ENCODE data around the gene TSPAN18. TPM values are rescaled to one million over a fixed set of nuclear protein-coding genes. Genes with fewer than 3 reads are reported as not detected.

TSPAN18 gene
- total RNA-seq, 4 donors from 2014 or later: 0.34 to 11.5 (median 2.7) TPM

DNA sequence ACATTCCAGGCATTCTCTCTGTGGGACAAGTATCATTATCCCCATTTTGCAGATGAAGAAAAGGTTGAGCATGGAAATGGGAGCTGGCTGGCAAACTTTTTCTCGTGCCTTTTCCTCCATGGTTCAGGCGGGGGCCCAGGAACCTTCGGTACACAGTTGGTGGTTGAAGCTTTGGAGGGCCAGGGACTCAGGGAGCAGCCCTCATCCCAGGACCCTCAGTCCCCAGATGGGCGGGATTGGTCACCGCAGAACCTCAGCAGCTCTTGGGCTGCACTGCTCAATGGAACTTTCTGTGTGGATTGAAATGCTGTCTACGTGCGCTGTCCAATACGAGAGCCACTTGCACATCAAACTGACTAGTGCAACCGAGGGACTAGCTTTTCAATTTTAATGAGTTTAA, 61.2 kb downstream of the TSPAN18 start:
- TF ChIP-seq, protein P1, sequence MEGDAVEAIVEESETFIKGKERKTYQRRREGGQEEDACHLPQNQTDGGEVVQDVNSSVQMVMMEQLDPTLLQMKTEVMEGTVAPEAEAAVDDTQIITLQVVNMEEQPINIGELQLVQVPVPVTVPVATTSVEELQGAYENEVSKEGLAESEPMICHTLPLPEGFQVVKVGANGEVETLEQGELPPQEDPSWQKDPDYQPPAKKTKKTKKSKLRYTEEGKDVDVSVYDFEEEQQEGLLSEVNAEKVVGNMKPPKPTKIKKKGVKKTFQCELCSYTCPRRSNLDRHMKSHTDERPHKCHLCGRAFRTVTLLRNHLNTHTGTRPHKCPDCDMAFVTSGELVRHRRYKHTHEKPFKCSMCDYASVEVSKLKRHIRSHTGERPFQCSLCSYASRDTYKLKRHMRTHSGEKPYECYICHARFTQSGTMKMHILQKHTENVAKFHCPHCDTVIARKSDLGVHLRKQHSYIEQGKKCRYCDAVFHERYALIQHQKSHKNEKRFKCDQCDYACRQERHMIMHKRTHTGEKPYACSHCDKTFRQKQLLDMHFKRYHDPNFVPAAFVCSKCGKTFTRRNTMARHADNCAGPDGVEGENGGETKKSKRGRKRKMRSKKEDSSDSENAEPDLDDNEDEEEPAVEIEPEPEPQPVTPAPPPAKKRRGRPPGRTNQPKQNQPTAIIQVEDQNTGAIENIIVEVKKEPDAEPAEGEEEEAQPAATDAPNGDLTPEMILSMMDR (IDR thresholded peaks at IDR 0.05; ENCODE audit: low read depth): no peak

DNA sequence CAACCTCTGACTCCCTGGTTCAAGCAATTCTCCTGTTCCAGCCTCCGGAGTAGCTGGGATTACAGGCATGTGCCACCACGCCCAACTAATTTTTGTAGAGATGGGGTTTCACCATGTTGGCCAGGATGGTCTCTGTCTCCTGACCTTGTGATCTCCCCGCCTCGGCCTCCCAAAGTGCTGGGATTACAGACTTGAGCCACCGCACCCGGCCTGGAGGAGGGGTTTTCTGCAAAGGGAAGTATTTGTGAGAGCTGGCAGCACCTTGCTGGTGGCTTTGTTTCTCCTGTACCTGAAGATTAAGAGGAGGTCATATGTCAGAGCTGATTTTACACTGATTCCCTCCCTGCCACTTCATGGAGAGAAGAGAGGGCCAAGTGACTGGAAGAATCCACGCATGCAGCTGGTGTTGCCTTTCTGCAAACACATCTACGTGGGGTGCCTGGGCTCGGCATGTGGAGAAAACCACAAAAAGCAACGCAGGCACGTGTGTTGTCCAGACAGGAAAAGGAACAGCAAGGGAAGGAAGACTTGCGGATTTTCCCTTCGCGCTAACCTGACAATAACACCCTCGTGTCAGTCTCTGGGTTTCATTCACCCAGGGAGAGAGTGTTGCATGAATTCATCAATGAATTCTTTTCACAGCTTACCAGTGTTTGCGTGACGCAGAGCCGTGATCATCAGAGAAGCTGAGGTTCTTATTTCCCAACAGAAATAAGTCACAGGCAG, 61.9 kb downstream of the TSPAN18 start:
- TF ChIP-seq, protein P1 (IDR thresholded peaks at IDR 0.05; ENCODE audit: low read depth): no peak

DNA sequence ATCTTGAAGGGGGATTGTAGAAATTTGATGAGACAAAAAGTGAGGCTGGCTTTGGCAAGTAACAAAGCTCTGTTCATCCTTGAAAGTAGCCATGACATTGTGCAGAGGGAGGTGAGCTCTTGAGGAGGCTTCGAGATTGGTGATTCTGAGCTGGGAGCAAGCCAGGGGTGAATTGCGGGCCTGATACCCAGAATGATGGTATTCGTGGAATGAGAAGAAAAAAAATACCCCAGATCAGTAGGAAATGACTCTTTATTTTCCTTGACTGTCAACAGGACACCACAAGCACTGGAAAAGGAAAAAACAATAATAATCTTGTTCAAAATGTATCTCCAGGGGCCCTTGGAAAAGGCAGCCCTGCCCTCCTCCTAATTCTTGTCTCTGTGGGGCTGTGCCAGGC, 62.7 kb downstream of the TSPAN18 start:
- TF ChIP-seq, protein P1 (IDR thresholded peaks at IDR 0.05; ENCODE audit: low read depth): no peak

DNA sequence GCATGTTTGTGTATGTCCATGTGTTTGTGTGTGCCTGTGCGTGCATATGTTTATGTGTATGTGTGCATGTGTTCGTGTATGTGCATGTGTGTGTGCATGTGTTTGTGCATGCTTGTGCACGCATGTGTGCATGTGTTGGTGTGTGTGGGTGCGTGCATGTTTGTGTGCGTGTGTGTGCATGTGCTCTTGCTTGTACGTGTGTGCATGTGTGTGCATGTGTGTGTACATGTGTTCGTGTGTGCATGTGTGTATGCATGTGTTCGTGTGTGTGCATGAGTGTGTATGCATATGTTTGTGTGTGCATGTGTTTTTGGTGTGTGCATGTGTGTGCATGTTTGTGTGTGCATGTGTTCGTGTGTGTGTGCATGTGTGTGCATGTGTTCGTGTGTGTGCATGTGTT, 63.4 kb downstream of the TSPAN18 start:
- TF ChIP-seq, protein P1 (IDR thresholded peaks at IDR 0.05; ENCODE audit: low read depth): no peak

DNA sequence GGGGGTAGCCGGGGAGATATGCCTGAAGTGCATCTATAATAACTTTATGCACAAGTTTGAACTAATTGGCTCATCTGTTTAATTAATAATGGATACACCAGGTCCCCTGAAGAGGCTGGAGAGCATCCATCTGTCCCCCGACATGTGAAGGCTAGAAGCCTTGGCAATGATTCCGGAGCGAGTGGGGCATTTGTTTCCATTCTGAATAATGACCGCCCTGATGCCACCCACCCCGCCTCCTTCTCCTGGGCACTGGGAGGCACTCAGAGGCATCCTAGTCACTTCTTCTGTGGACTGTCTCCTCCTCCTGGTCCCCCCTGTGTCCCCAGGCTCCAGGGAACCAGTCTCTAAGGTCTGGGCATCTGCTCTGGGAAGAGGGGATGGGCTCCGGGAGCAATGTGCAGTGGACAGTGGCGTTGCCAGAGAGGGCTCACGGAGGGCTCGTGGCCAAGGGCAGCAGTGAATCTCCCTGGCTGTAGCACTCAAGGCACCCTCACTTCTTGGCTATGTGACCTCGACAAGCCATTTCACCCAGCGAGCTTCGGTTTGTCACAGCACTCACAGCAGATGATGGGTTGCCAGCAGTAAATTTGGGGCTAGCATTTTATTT, 64.7 kb downstream of the TSPAN18 start:
- TF ChIP-seq, protein P1 (IDR thresholded peaks at IDR 0.05; ENCODE audit: low read depth): no peak

DNA sequence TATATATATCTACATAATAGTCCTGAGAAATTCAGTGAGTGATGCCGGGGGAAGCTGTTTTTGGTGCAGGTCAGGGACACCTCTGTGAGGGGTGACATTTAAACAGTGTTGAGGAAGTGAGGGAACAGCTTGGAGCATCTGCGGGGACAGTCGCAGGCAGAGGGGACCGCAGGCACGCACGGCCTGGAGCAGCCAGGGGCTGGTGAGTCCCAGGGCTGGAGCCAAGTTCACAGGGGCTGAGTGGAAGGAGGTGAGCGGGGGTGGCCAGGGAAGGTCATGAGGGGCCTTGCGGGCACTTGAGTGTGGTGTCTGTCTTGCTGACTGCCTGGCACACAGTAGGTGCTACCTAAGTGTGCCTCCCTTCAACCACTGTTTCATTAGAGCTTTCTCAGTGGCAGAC, 65.4 kb downstream of the TSPAN18 start:
- TF ChIP-seq, protein P1 (IDR thresholded peaks at IDR 0.05; ENCODE audit: low read depth): no peak

DNA sequence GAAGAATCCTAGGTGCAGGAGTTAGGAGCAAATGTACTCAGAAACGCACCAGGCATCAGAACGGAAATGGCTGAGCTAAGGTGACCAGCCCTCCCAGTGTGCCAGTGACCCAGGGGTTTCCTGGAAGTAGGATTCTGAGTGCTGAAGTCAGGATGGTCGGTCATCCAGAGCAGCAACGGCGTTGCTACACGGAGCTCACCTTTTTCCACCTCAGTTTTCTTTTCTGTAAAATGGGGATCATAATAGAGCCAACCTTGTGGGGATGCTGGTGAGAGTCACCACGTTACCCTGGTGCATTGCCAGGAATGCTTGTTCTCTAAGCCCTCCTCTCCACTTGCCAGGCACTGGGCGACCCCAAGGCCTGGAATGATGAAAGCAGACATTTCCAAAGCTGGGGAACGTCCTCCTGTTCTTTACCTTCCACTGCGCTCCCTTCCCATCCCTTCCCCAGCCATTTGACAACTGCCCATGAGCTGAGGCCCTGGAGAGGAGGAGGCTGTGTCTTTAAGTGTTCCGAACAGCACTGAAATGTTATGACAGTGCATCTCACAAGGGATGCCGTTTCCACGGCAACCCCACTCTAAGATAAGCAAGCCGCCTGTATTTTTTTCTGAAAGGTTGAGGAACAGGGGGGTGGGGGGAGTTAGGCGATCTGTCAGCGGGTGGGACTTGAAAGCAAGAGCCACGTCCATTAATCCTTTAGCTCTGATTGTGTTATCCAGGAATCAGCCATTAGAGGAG, 66.8 kb downstream of the TSPAN18 start:
- TF ChIP-seq, protein P1 (IDR thresholded peaks at IDR 0.05; ENCODE audit: low read depth): no peak
